HepG2 (cell line): ENCODE results near the gene ZBTB4. TPM values are rescaled to one million over a fixed set of nuclear protein-coding genes. Genes with fewer than 3 reads are reported as not detected.

ENCODE experiments used
- ARID2 ChIP-seq: sonication (generic); formaldehyde crosslinking; IDR thresholded peaks from 2 replicates; pipeline ENCODE4 v1.8.1; 2022; ENCODE audit warnings: mild to moderate bottlenecking, missing genetic modification reagents, borderline replicate concordance
- EED ChIP-seq: sonication (generic); formaldehyde crosslinking; IDR thresholded peaks from 2 replicates; pipeline ENCODE4 v1.5.0; 2020; ENCODE audit warnings: mild to moderate bottlenecking, missing genetic modification reagents
- ELF3 ChIP-seq: IDR thresholded peaks from 2 replicates; pipeline ENCODE4 v1.6.1; 2016; ENCODE audit warnings: missing genetic modification reagents, missing compliant biosample characterization
- ETV6 ChIP-seq: sonication (generic); formaldehyde crosslinking; conservative IDR thresholded peaks from 2 replicates; pipeline ENCODE4 v1.4.0; 2020; ENCODE audit warnings: missing genetic modification reagents
- FOXP4 ChIP-seq: sonication (generic); formaldehyde crosslinking; IDR thresholded peaks from 2 replicates; pipeline ENCODE4 v1.4.0; 2020; ENCODE audit warnings: missing genetic modification reagents
- GATAD1 ChIP-seq: IDR thresholded peaks from 2 replicates; pipeline ENCODE4 v1.6.1; 2016; ENCODE audit warnings: missing genetic modification reagents, missing compliant biosample characterization
- GMEB1 ChIP-seq: sonication (generic); formaldehyde crosslinking; IDR thresholded peaks from 2 replicates; pipeline ENCODE4 v1.5.1; 2020; ENCODE audit warnings: missing genetic modification reagents, mild to moderate bottlenecking, borderline replicate concordance
- GRHL1 ChIP-seq: sonication (generic); formaldehyde crosslinking; conservative IDR thresholded peaks from 2 replicates; pipeline ENCODE4 v1.8.0; 2022; ENCODE audit warnings: missing genetic modification reagents
- GTF3A ChIP-seq: sonication (generic); formaldehyde crosslinking; conservative IDR thresholded peaks from 2 replicates; pipeline ENCODE4 v1.4.0; 2020; ENCODE audit warnings: mild to moderate bottlenecking, missing genetic modification reagents
- JUNB ChIP-seq: sonication (generic); formaldehyde crosslinking; IDR thresholded peaks from 2 replicates; pipeline ENCODE4 v1.8.0; 2022; ENCODE audit warnings: missing genetic modification reagents, mild to moderate bottlenecking, borderline replicate concordance
- KAT8 ChIP-seq: IDR thresholded peaks from 2 replicates; pipeline ENCODE4 v1.6.1; 2016; ENCODE audit warnings: missing genetic modification reagents, missing compliant biosample characterization
- NFE2L1 ChIP-seq: sonication (generic); formaldehyde crosslinking; IDR thresholded peaks from 2 replicates; pipeline ENCODE4 v1.4.0; 2020; ENCODE audit warnings: missing genetic modification reagents, mild to moderate bottlenecking, borderline replicate concordance
- NR2F6 ChIP-seq, 2 experiments: IDR thresholded peaks; 2 replicates each; pipeline ENCODE4 v1.6.1; 2016; ENCODE audit warnings: antibody characterized with exemption in 1 of 2, mild to moderate bottlenecking in 1 of 2
- PATZ1 ChIP-seq: sonication (generic); formaldehyde crosslinking; IDR thresholded peaks from 2 replicates; pipeline ENCODE4 v1.4.0; 2020; ENCODE audit warnings: missing genetic modification reagents
- PITX1 ChIP-seq: sonication (generic); formaldehyde crosslinking; IDR thresholded peaks from 2 replicates; pipeline ENCODE4 v1.5.1; 2020; ENCODE audit warnings: mild to moderate bottlenecking, missing genetic modification reagents
- RXRB ChIP-seq: IDR thresholded peaks from 2 replicates; pipeline ENCODE4 v1.6.1; 2016; ENCODE audit warnings: borderline replicate concordance, missing genetic modification reagents, missing compliant biosample characterization
- ZFYVE20 ChIP-seq: sonication (generic); formaldehyde crosslinking; IDR thresholded peaks from 2 replicates; pipeline ENCODE4 v1.8.0; 2023; ENCODE audit warnings: low read depth, mild to moderate bottlenecking, moderate library complexity, missing genetic modification reagents, borderline replicate concordance
- ZIK1 ChIP-seq: sonication (generic); formaldehyde crosslinking; IDR thresholded peaks from 2 replicates; pipeline ENCODE4 v1.5.0; 2020; ENCODE audit warnings: mild to moderate bottlenecking, low read depth, missing genetic modification reagents, borderline replicate concordance
- ZNF256 ChIP-seq: sonication (generic); formaldehyde crosslinking; conservative IDR thresholded peaks from 2 replicates; pipeline ENCODE4 v1.4.0; 2020; ENCODE audit warnings: missing genetic modification reagents
- ZNF3 ChIP-seq: IDR thresholded peaks from 2 replicates; pipeline ENCODE4 v1.7.0; 2017; ENCODE audit warnings: inconsistent platforms
- ZNF460 ChIP-seq: sonication (generic); formaldehyde crosslinking; IDR thresholded peaks from 2 replicates; pipeline ENCODE4 v1.5.1; 2020; ENCODE audit warnings: missing genetic modification reagents, mild to moderate bottlenecking, borderline replicate concordance
- polyA plus RNA-seq, 8 experiments: library from polyadenylated mRNA; depleted of rRNA in 3 of 8; stranded (reverse) in 7 of 8; unstranded in 1 of 8; fragments of >200 nt; fragmentation: Illumina TruSeq in 4 of 8; extraction: Trizol in 4 of 8; gene quantifications; 2 replicates each; pipeline versions ENCODE4 v1.2.1 to v1.2.3, GENCODE V29; 2011 to 2016; ENCODE audit warnings: low read depth in 4 of 8, missing spikeins in 1 of 8, mixed read lengths in 1 of 8; ENCODE audit not compliant: insufficient read depth in 1 of 8
- total RNA-seq, 5 experiments: library from RNA; depleted of rRNA; stranded (reverse); fragments of >200 nt; fragmentation: Illumina TruSeq; extraction: Trizol; gene quantifications; 2 replicates each; pipeline ENCODE4 v1.2.3, GENCODE V29; 2016; ENCODE audit warnings: low read depth in 1 of 5

The ZBTB4 gene
- total and polyA plus RNA-seq, 2 of the 13 experiments (the other 11 are each of a cell fraction or from before 2014, with no cell fraction given): 4.3 to 7.4 TPM

- peak; percentile 36; the same call in 1 of the 2 replicates for TF ChIP-seq ELF3 (CRISPR knock-in tag)
- no peak for TF ChIP-seq GTF3A (CRISPR knock-in tag)
- peak; percentile 44; the same call in 1 of the 2 replicates for TF ChIP-seq KAT8 (CRISPR knock-in tag)
- 0 out of 2 replicates have a peak, but pooled peaks have one; percentile 26 for TF ChIP-seq NR2F6 (IDR thresholded peaks at IDR 0.05)
- no peak; the same call in 1 of the 2 replicates for TF ChIP-seq NR2F6 (CRISPR knock-in tag; IDR thresholded peaks at IDR 0.05)
- no peak for TF ChIP-seq ZNF460
- no peak for TF ChIP-seq ZNF256 (CRISPR knock-in tag)
- no peak for TF ChIP-seq GRHL1 (CRISPR knock-in tag)
- no peak for TF ChIP-seq ETV6 (CRISPR knock-in tag)
- TF ChIP-seq ZFYVE20: no peak; the same call in 1 of the 2 replicates
- TF ChIP-seq ARID2 (CRISPR knock-in tag): no peak
- no peak; the same call in 1 of the 2 replicates for TF ChIP-seq GATAD1 (CRISPR knock-in tag)
- TF ChIP-seq EED: 0 out of 2 replicates have a peak, but pooled peaks have one; percentile 23
- no peak for TF ChIP-seq NFE2L1
- peak; percentile 7; the same call in 1 of the 2 replicates for TF ChIP-seq RXRB (CRISPR knock-in tag)
- TF ChIP-seq FOXP4 (CRISPR knock-in tag): peak; percentile 15
- TF ChIP-seq PITX1 (CRISPR knock-in tag): peak; percentile 63
- no peak for TF ChIP-seq ZNF3 (CRISPR knock-in tag)
- TF ChIP-seq GMEB1: 0 out of 2 replicates have a peak, but pooled peaks have one; percentile 7
- no peak for TF ChIP-seq JUNB
- TF ChIP-seq PATZ1 (CRISPR knock-in tag): peak; percentile 96
- TF ChIP-seq ZIK1 (CRISPR knock-in tag): peak; percentile 37; the same call in 1 of the 2 replicates
Measured at GRCh38 chr17:7483255-7484066, 4.0 kb upstream of the ZBTB4 start (continued).
